T-cell (primary cell): ENCODE data around the gene TCEA2. TPM values are rescaled to one million over a fixed set of nuclear protein-coding genes. Genes with fewer than 3 reads are reported as not detected.

Experiments
- ATAC-seq, 4 experiments: fragments of 200-7000 bp in 3 of 4; fragments of 150-1000 bp in 1 of 4; cut with Tn5 transposase; replicated peaks in 1 of 4; 1 replicate in 3 of 4; 2 replicates in 1 of 4; pipeline ENCODE4 v1.10.0; 2021; ENCODE audit warnings: moderate library complexity in 3 of 4, mild to moderate bottlenecking in 2 of 4, moderate number of reproducible peaks in 1 of 4
- CTCF ChIA-PET, 2 donors: fragments of 300-600 bp; sonication (Branson Sonifier 250); formaldehyde crosslinking; loops; one replicate each; lab custom pipeline; 2022; ENCODE audit warnings: antibody characterized with exemption in 2 of 2; lab: Charles Lee
- POLR2A ChIA-PET, 2 donors: fragments of 300-600 bp; sonication (Branson Sonifier 250); formaldehyde crosslinking; loops; one replicate each; lab custom pipeline; 2022; ENCODE audit warnings: antibody characterized with exemption in 2 of 2; lab: Charles Lee
- DNase-seq, 35 experiments: peaks; one replicate each; pipeline versions ENCODE4 v3.0.0 to v3.0.0-alpha.2; 2013 to 2023
- H3K27ac ChIP-seq: one replicate; pipeline ENCODE4 v1.5.1; 2013; ENCODE audit warnings: low read length
- H3K27me3 ChIP-seq, 2 experiments: replicated peaks in 1 of 2; 1 replicate in 1 of 2; 2 replicates in 1 of 2; pipeline versions ENCODE4 v1.6.1 to v1.7.0; 2013; ENCODE audit warnings: low read length in 1 of 2, mixed read lengths in 1 of 2; ENCODE audit not compliant: control insufficient read depth in 2 of 2, insufficient read depth in 2 of 2; ENCODE audit errors: extremely low read depth in 1 of 2
- H3K36me3 ChIP-seq, 2 donors: 1 replicate in 1 of 2; 2 replicates in 1 of 2; pipeline versions ENCODE4 v1.6.1 to v1.7.0; 2013; ENCODE audit warnings: low read length in 1 of 2; ENCODE audit not compliant: control insufficient read depth in 2 of 2, insufficient read depth in 1 of 2; ENCODE audit errors: extremely low read depth in 1 of 2
- H3K4me1 ChIP-seq, 2 experiments: 1 replicate in 1 of 2; 2 replicates in 1 of 2; pipeline versions ENCODE4 v1.6.1 to v1.7.0; 2013; ENCODE audit warnings: low read length in 2 of 2, mixed read lengths in 1 of 2; ENCODE audit not compliant: insufficient read depth in 2 of 2, control insufficient read depth in 1 of 2; ENCODE audit errors: extremely low read depth in 1 of 2
- H3K4me3 ChIP-seq, 2 donors: 1 replicate in 1 of 2; 2 replicates in 1 of 2; pipeline versions ENCODE4 v1.5.1 to v1.7.0; 2013; ENCODE audit warnings: mild to moderate bottlenecking in 2 of 2, low read length in 1 of 2, moderate library complexity in 1 of 2; ENCODE audit not compliant: control insufficient read depth in 1 of 2; ENCODE audit errors: extremely low read depth in 1 of 2
- H3K9me3 ChIP-seq: 2 replicates; pipeline ENCODE4 v1.7.0; 2013
- H3K27ac Mint-ChIP-seq, 2 donors: one replicate each; pipeline ENCODE4 v1.8.0; 2020 to 2021; ENCODE audit warnings: mild to moderate bottlenecking in 2 of 2, mixed read lengths in 2 of 2
- H3K27me3 Mint-ChIP-seq, 2 donors: one replicate each; pipeline ENCODE4 v1.8.0; 2021 to 2022; ENCODE audit warnings: mixed read lengths in 2 of 2
- H3K36me3 Mint-ChIP-seq: one replicate; pipeline ENCODE4 v1.8.0; 2021; ENCODE audit warnings: mixed read lengths
- H3K4me1 Mint-ChIP-seq, 3 donors: one replicate each; pipeline ENCODE4 v1.8.0; 2020 to 2022; ENCODE audit warnings: mixed read lengths in 3 of 3, mild to moderate bottlenecking in 1 of 3
- H3K4me3 Mint-ChIP-seq, 3 donors: one replicate each; pipeline ENCODE4 v1.8.0; 2020 to 2022; ENCODE audit warnings: mild to moderate bottlenecking in 3 of 3, mixed read lengths in 3 of 3, moderate library complexity in 3 of 3
- H3K9me3 Mint-ChIP-seq, 3 donors: one replicate each; pipeline ENCODE4 v1.8.0; 2020 to 2022; ENCODE audit warnings: mixed read lengths in 3 of 3
- WGBS: methylation state at CpG from one replicate; pipeline ENCODE4 v1.1.5; 2013; ENCODE audit warnings: missing lambda C conversion rate; ENCODE audit not compliant: insufficient coverage; 5-methylcytosine and 5-hydroxymethylcytosine counted together
- total RNA-seq, 35 experiments: library from RNA in 6 of 35; stranded (reverse) in 6 of 35; fragments of 120-200 nt in 1 of 35; gene quantifications; one replicate each; pipeline versions ENCODE4 v1.2.1 to v1.2.4 and lab custom pipeline; 2013 to 2026

The TCEA2 gene
- total RNA-seq, result 10 to 100 TPM; 25.8 to 49.7 (median 40.1) TPM
- total RNA-seq (2013), result 11.5 TPM
- 3.0 to 23.6 (median 12.2) reads per million in 29 experiments for total RNA-seq (lab: John Stamatoyannopoulos, UW)

DNA sequence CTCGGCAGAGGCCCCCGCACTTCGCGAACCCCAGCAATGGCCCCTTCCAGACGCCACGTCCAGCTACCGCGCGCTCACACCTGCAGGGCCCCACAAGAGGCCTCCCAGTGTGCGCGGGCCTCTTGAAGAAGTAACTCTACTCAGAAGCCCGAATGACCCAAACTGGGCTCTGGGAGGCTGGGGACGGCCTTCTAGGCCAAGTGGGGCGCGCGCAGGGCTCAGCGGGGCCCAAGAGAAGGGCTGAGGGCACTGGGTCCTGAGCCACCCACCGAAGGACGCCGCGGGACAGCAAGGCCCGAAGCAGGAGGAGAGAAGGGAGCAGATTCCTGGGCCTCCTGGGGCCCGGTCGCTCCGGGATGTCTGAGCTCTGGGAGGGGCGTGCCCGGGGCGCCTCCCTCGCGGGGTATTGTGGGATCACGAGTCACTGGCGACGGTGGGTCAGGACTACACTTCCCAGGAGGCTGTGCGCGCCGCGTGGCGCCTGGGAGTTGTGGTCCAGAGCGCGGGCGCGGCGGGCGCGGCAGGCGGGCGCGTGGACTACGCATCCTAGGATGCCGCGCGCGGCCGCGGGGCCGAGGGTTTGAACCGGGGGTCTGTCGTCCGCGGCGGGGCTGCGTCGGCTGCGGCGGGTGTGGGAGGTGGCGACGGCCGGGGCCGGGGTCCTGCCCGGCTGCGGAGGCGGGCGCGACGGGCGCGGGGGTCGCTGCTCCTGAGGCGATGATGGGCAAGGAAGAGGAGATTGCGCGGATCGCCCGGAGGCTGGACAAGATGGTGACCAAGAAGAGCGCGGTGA, at the start of gene TCEA2:
Gene TCEA2 (plus strand): TSS at position 603 of the 793 bp plus-strand sequence. CDS start 115 bp downstream, at position 718.
- Histone ChIP-seq H3K9me3 (no peaks in the 10 kb centered on the region), H3K27me3 (peaks cover 0 to 3% of the 10 kb centered on the region in 2 experiments), H3K4me1 (peaks cover 11 to 59% of the 10 kb centered on the region in 2 experiments), H3K4me3 (peak within 1 kb of the TSS; percentile 52 to 54), H3K27ac (peak within 1 kb of the TSS; percentile 44), H3K36me3 (no peaks in the 10 kb centered on the region)
- ChIA-PET POLR2A (no interaction called here), CTCF (interaction anchor here in 1 of 2 donors (0.6 to 0.9 kb wide), 2 partner anchors 82 to 157 kb away, joined by 3 to 5 read pairs; partner anchors contain the start of gene PRPF6)
- no peaks in the 10 kb centered on the region for H3K27me3 Mint-ChIP-seq
- DNase-seq, result peak; percentile 82 to 96 (median 90)
- WGBS, result 12% methylated on average over 85 of the region's 85 CpGs
- H3K4me3 Mint-ChIP-seq, result peak within 1 kb of the TSS; percentile 82 to 88 (median 84)
- ATAC-seq, result peak; percentile 92 to 96 (median 94)
- peak within 1 kb of the TSS; percentile 72 to 77 for H3K27ac Mint-ChIP-seq
- H3K36me3 Mint-ChIP-seq, result no peaks in the 10 kb centered on the region
- H3K9me3 Mint-ChIP-seq, result no peaks in the 10 kb centered on the region
- H3K4me1 Mint-ChIP-seq, result peaks cover 43 to 47% (median 46%) of the 10 kb centered on the region in 3 donors

DNA sequence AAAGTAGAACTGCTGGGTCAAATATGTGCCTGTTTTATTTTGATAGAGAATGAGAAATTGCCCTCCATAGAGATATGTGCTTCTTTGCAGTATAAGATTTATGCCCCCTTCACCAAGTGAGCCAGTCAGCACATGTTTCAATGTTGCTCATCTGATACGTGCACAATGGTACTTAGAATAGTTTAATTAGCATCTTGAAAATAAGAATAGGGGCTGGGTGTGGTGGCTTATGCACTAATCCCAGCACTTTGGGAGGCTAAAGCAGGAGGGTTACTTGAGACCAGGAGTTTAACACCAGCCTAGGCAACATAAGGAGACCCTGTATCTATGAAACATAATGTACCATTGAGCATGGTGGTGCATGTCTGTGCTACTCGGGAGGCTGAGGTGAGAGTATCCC, 47.4 kb upstream of the TCEA2 start:
- Mint-ChIP-seq H3K27me3 (no peaks in the 10 kb centered on the region), H3K9me3 (no peaks in the 10 kb centered on the region), H3K36me3 (peaks cover 52% of the 10 kb centered on the region), H3K4me1 (peaks cover 31 to 46% (median 34%) of the 10 kb centered on the region in 3 donors), H3K27ac (peak overlapping the region; percentile 52 to 70), H3K4me3 (peak overlapping the region in 1 of 3 donors; percentile 47)
- Histone ChIP-seq H3K4me3 (no peak overlapping the region), H3K4me1 (peaks cover 9 to 32% of the 10 kb centered on the region in 2 experiments), H3K9me3 (no peaks in the 10 kb centered on the region), H3K27ac (no peak overlapping the region), H3K27me3 (no peaks in the 10 kb centered on the region), H3K36me3 (peaks cover 31 to 63% of the 10 kb centered on the region in 2 donors)
- DNase-seq (no peak), ATAC-seq (no peak)
- ChIA-PET POLR2A (no interaction called here), CTCF (no interaction called here)
- WGBS, result no CpG with 5 or more reads among the region's 2 CpGs

DNA sequence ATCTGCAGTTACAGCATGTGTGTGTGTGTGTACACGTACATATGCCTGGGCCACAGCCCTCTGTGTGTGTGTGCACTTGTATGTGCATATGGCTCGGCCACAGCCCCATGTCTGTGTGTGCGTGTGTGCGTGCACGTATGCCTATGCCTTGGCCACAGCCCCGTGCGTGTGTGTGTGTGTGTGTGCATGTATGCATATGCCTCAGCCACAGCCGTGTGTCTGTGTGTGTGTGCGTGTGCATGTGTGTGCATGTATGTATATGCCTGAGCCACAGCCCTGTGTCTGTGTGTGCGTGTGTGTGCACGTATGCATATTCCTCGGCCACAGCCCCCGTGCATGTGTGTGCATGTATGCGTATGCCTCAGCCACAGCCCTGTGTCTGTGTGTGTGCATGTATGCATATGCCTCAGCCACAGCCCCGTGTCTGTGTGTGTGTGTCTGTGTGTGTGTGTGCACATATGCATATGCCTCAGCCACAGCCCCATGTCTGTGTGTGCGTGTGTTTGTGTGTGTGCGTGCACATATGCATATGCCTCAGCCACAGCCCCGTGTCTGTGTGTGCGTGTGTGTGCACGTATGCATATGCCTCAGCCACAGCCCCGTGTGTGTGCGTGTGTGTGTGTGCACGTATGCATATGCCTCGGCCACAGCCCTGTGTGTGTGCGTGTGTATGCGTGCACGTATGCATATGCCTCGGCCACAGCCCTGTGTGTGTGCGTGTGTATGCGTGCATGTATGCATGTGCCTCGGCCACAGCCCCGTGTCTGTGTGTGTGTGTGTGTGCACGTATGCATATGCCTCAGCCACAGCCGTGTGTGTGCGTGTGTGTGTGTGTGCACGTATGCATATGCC, 41.6 kb upstream of the TCEA2 start:
- POLR2A ChIA-PET, result interaction anchor here in 1 of 2 donors (0.6 kb wide), 1 partner anchor 247 kb away, joined by 5 read pairs; no protein-coding TSS in a partner anchor
- Histone ChIP-seq H3K27ac (no peak overlapping the region), H3K27me3 (no peaks in the 10 kb centered on the region), H3K36me3 (peaks cover 36 to 80% of the 10 kb centered on the region in 2 donors), H3K9me3 (no peaks in the 10 kb centered on the region), H3K4me3 (no peak overlapping the region), H3K4me1 (no peaks in the 10 kb centered on the region)
- no peaks in the 10 kb centered on the region for H3K9me3 Mint-ChIP-seq
- CTCF ChIA-PET, result no interaction called here
- H3K27ac Mint-ChIP-seq, result peak overlapping the region in 1 of 2 donors; percentile 39
- H3K27me3 Mint-ChIP-seq, result no peaks in the 10 kb centered on the region
- 99% methylated on average over 31 of the region's 36 CpGs for WGBS
- peaks cover 60% of the 10 kb centered on the region for H3K36me3 Mint-ChIP-seq
- peaks cover 3 to 27% (median 22%) of the 10 kb centered on the region in 3 donors for H3K4me1 Mint-ChIP-seq
- H3K4me3 Mint-ChIP-seq, result no peak overlapping the region
- no peak for ATAC-seq
- DNase-seq, result no peak

DNA sequence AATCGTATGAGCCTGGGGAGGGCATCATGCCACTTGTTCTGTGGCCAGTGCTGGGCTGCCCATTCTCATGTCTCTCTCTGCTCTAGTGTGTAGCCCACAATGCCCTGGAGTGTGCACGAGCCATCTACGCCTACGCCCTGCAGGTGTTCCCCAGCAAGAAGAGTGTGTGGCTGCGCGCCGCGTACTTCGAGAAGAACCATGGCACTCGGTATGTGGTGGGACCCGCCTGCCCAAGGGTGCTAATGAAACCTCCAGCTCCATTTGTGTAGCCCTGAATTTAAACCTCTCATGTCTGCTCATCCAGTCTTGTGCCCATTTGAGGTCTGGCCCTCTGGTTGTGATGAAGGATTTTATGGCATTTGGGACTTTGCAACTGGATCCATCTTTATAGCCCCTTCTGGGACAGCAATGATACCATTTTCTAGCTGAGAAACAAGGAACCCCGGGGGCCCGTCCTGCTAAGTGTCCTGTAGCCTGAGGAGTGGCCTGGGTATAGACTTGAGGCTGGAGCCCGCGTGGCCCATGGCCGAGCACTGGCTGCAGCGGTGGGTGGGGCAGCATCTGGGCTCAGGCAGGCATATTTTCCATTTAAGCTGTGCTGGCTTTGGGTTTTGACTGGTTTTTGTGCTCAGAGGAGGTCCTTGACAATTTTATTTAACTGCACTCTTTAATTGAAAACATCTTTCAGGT, 40.2 kb upstream of the TCEA2 start:
- WGBS, result 98% methylated on average over 17 of the region's 17 CpGs
- DNase-seq (no peak), ATAC-seq (no peak)
- Histone ChIP-seq H3K9me3 (no peaks in the 10 kb centered on the region), H3K27ac (no peak overlapping the region), H3K36me3 (peaks cover 46 to 85% of the 10 kb centered on the region in 2 donors), H3K4me1 (no peaks in the 10 kb centered on the region), H3K27me3 (no peaks in the 10 kb centered on the region), H3K4me3 (no peak overlapping the region)
- no peak overlapping the region for H3K4me3 Mint-ChIP-seq
- no peaks in the 10 kb centered on the region for H3K9me3 Mint-ChIP-seq
- H3K36me3 Mint-ChIP-seq, result peaks cover 63% of the 10 kb centered on the region
- no peak overlapping the region for H3K27ac Mint-ChIP-seq
- POLR2A ChIA-PET, result interaction anchor here in 1 of 2 donors (0.5 kb wide), 1 partner anchor 26 kb away, joined by 4 read pairs; no protein-coding TSS in a partner anchor
- no peaks in the 10 kb centered on the region for H3K27me3 Mint-ChIP-seq
- H3K4me1 Mint-ChIP-seq, result peaks cover 3 to 22% (median 19%) of the 10 kb centered on the region in 3 donors
- CTCF ChIA-PET, result no interaction called here

DNA sequence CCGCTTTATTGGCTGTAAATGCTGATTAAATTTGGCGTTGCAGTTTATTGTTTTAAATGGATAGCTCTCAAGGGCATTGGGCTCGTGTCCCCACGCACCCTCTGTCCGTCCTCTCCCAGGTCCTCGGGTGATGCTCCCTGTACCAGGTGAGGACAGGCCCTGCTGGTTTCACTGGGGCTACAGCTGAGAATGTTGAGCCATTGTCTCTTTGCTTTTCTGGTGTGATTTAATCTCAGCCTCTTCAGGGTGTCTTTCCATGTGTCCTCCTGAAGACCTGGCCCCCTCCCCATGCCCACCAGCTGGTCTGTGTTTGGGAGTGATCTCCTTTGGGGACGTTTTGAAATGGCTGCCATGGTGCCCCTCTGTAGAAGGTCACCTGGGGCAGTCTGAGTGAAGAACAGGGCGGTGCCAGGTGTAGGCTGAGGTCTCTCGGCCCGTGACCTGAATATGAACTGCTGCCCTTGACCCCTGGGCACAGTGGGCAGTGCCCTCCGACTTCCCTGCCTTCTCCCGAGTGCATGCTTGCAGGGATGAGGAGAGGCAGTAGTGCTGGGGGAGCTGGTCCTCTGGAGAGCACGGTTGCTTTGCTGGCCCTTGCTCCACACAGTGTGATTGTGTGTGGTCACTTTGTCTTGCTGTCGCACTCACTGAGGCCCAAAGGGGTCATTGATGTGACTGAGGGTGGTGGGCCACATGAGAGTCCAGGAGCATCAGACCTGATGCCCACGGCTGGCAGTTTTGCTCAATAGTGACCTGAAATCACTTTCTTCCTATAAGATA, 39.4 kb upstream of the TCEA2 start:
- H3K4me1 ChIP-seq, result no peaks in the 10 kb centered on the region
- ChIA-PET CTCF (no interaction called here), POLR2A (interaction anchor here in 1 of 2 donors (0.5 kb wide), 1 partner anchor 27 kb away, joined by 4 read pairs; no protein-coding TSS in a partner anchor)
- Mint-ChIP-seq H3K36me3 (peaks cover 63% of the 10 kb centered on the region), H3K4me3 (no peak overlapping the region), H3K4me1 (peaks cover 3 to 22% (median 19%) of the 10 kb centered on the region in 3 donors), H3K9me3 (no peaks in the 10 kb centered on the region), H3K27ac (no peak overlapping the region), H3K27me3 (no peaks in the 10 kb centered on the region)
- DNase-seq, result no peak
- H3K36me3 ChIP-seq, result peaks cover 49 to 85% of the 10 kb centered on the region in 2 donors
- ATAC-seq, result no peak
- H3K27me3 ChIP-seq, result no peaks in the 10 kb centered on the region
- H3K9me3 ChIP-seq, result no peaks in the 10 kb centered on the region
- 97% methylated on average over 10 of the region's 15 CpGs for WGBS
- no peak overlapping the region for H3K4me3 ChIP-seq
- H3K27ac ChIP-seq, result no peak overlapping the region
